GM12872 (cell line): ENCODE data around the gene TMEM229B.

Experiments used
- TF ChIP-seq, protein P1 (sequence below): IDR thresholded peaks from 3 replicates; pipeline ENCODE4 v1.5.1; 2011; ENCODE audit warnings: low read depth, mild to moderate bottlenecking, low read length, moderate library complexity; ENCODE audit not compliant: insufficient read depth

Gene TMEM229B

DNA sequence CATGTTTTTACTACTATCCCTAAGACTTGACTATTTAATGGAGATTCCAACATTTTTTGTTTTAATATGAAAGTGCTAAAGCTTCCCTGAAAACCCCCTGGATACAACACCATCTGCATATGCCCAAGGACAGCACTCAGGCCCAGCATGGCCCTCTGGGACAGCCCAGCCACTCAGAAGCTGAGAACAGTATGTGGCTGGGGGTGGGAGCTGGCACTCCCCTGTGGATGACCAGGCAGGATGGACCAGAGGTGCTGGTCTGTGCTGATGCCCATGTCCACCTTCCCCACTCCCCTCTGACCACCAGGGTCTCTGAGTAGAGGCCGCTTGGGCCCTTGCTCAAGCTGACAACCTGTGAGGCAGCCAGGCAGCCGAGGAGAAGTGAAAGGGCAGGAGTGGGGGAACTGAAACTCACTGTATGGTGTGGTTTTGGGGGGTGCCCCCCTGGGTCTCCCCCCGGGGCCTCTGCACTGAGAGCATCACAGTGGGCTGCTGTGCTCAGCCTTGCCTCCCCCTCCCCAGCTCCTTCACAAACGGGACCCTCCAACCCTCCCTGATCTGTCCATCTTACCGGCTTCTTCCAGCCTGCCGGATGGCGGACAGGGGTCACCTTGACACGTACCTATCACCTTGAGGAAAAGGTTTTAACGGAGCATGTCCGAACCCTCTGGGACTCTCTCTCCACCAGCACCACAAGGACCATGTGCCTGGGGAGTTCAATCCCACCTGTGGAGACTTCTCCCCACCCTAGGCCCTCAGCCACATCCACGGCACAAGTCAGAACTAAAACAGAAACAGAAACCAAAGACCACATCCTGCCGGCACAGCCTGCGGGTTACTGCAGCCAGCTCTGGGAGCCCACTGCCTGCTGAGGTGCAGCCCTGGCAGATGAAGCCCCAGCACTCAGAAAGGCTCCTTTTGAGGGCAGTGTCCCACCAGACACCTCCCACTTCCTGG lies at the start of gene TMEM229B:
TSS of gene TMEM229B (minus strand) at position 785 of the 957 bp plus-strand sequence. CDS start 14,798 bp downstream, outside the sequence.
- TF ChIP-seq, protein P1, sequence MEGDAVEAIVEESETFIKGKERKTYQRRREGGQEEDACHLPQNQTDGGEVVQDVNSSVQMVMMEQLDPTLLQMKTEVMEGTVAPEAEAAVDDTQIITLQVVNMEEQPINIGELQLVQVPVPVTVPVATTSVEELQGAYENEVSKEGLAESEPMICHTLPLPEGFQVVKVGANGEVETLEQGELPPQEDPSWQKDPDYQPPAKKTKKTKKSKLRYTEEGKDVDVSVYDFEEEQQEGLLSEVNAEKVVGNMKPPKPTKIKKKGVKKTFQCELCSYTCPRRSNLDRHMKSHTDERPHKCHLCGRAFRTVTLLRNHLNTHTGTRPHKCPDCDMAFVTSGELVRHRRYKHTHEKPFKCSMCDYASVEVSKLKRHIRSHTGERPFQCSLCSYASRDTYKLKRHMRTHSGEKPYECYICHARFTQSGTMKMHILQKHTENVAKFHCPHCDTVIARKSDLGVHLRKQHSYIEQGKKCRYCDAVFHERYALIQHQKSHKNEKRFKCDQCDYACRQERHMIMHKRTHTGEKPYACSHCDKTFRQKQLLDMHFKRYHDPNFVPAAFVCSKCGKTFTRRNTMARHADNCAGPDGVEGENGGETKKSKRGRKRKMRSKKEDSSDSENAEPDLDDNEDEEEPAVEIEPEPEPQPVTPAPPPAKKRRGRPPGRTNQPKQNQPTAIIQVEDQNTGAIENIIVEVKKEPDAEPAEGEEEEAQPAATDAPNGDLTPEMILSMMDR = no peak

DNA sequence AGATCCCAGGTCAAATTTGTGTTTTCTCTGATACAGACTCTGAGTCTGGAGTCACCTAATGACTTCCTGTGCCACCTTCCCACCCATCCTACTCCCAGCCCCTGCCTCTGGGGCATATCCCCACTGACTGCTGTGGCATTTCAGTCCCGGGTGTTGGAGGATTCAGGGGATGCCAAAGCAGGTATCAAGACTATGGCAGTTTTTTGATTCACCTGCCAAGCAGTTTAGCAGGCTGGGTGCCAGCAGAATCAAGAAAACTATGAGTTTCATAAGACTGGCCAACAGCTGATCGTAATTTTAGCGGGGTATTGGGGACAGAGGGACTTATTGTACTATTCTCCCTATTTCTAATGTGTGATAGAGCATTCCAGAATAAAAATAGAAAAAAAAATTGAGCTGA lies 49.2 kb upstream of the TMEM229B start:
- TF ChIP-seq, protein P1 = no peak

DNA sequence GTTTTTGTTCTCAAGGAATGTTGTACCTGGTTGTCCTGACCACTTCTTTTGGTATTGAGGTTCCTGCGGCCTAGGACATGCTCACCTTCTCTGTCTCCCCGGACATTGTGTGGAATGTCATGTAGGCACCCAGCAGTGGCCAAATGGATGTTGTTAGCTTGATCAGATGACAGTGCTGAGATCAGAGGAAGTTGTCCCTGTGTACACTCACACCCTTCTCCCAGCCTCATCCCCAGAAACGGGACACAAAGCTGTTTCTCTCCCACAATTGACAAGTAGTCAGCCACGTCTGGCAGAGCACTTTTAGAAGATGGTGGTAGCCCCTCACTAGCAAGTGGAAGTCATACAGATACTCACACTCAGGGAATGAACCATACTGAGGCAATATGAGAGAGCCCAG lies 47.6 kb upstream of the TMEM229B start:
- TF ChIP-seq, protein P1 = no peak

DNA sequence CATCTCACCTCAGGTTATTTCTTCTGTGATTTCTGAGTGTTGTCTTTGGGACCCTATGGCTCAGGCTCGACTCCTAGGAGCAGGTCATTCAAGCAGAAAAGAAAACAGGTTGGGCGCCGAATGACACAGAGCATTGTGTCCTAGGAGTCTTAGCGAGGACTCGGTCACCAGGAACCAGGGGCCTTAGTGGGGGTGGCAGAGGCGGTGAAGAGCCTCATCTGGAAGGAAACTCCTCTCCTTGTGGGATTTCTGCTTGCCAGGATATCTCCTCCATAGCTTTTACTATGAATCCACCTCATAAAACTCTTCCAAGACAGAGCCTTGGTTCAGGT lies 45.2 kb upstream of the TMEM229B start:
- TF ChIP-seq, protein P1 = no peak

DNA sequence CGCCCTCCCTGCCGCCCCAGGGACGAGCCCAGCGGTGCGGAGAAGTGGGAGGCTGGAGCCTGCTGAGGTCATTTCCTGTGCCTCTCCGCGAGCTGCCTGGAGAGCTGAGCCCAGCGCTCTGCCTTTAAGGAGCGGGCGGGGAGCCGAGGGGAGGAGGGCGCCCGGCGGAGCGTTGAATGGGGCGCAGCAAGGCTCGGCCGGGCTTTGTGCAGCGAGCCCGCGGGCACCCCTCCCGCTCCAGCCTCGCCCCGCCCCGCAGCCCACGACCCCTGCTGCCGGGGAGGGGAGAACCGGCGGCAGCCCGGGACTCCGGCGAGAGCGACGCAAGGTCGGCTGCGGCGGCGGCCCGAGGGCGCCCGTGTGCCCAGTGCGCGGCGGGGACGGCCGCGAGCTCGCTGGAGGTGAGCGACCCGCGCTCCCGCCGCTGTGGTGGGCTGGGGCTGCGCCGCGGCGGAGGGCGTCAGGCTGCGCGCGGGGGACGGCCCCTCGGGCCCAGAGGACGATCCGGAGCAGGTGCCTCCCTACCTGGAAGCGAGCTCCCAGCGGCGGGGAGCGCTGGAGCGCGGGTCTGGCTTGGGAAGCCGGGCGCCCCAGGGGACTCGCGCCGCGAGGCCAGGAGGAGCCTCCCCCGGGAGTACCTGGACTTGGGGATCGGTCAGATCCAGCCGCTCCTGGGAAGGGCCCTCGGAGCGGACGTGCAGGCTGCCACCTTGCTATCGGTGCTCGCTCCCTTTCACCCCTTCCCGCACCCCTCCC lies 44.7 kb upstream of the TMEM229B start, which contains the start of gene PLEKHH1:
TSS of gene PLEKHH1 (plus strand) at position 293 of the 756 bp plus-strand sequence. CDS start 8,578 bp downstream, outside the sequence.
- TF ChIP-seq, protein P1 = no peak

DNA sequence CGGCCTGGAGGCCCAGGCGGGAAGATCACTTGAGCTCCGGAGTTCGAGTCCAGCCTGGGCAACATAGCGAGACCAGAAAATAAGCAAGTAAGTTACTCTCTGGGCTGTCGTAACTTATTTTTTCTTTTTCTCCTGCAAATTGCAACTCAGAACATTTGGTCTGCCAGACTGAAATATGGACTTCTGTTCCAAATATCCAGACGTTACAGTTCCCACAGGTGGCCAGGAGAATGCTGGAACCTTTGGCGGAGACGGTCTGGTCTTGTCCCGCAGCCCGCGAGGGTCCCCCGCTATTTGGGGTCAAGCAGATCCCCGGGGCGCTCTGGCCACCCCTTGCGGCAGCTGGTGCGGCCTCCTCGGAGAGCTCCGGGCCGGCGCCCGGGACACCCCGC lies 44.1 kb upstream of the TMEM229B start:
- TF ChIP-seq, protein P1 = no peak

DNA sequence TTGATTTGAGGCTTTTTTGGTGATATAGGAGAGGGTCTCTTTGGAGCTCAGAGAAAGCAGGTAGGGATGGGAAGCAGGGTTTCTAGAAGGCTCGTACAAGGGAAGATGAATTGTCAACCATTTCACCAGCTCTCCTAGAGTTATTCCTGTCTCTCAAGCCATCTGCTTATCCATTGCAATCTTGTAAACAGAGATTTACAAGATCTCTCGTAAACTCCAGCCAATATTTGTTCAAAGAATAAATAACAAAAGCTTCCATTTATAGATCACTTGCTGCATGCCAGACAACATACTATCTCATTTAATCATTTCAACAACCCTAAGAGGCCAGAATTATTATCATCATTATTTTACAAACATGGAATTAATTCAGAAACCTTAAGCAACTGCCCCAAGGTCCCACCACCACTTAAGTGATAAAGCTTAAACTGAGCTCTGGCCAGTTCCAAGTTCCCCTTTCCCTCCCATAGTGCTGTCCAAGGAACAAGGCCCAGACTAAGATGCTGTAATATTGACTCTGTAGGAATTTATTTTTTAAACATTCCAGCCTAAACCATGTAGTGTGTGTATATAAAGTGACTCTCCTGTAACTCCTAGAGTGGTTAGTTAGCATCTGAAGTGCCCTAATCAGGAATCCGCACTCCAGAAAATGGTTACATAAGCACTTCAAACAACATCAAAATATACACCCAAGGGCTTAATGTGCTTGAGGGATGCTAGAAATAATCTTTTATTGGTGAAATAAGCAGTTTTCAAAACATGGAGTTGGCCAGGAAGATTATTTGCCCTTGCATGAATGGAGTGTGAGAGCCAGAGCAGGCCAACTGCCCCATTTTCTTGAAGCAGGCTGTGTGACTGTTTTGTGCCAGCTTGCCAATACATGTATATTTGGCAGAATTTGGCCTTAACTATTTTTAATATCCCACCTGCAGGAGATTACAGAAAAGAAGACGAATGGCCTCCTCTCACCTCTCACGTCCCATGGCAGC lies 41.7 kb upstream of the TMEM229B start:
- TF ChIP-seq, protein P1 = no peak
